Stomach smooth muscle (tissue), 2 donors: ENCODE data around the gene ATN1.

ENCODE experiments used
- H3K27ac ChIP-seq: one replicate; pipeline ENCODE4 v1.7.0; 2013; ENCODE audit warnings: mild to moderate bottlenecking, low read length, inconsistent platforms
- H3K27me3 ChIP-seq, 2 donors: one replicate each; pipeline ENCODE4 v1.7.0; 2013; ENCODE audit warnings: low read length in 2 of 2; ENCODE audit not compliant: insufficient read depth in 2 of 2, control insufficient read depth in 1 of 2
- H3K36me3 ChIP-seq, 2 donors: one replicate each; pipeline ENCODE4 v1.7.0; 2013; ENCODE audit warnings: low read length in 2 of 2; ENCODE audit not compliant: control insufficient read depth in 2 of 2, insufficient read depth in 2 of 2
- H3K4me1 ChIP-seq: one replicate; pipeline ENCODE4 v1.7.0; 2013; ENCODE audit warnings: low read length; ENCODE audit not compliant: control insufficient read depth, insufficient read depth
- H3K4me3 ChIP-seq, 2 donors: one replicate each; pipeline ENCODE4 v1.7.0; 2013; ENCODE audit warnings: low read length in 2 of 2
- H3K9ac ChIP-seq, 2 donors: one replicate each; pipeline ENCODE4 v1.7.0; 2013; ENCODE audit warnings: low read length in 2 of 2, mild to moderate bottlenecking in 1 of 2
- H3K9me3 ChIP-seq, 2 donors: one replicate each; pipeline ENCODE4 v1.7.0; 2013; ENCODE audit warnings: low read length in 2 of 2; ENCODE audit not compliant: control insufficient read depth in 2 of 2
- donor health status: healthy.
- donor health status: Pancreatic carcinoma.

The ATN1 gene

DNA sequence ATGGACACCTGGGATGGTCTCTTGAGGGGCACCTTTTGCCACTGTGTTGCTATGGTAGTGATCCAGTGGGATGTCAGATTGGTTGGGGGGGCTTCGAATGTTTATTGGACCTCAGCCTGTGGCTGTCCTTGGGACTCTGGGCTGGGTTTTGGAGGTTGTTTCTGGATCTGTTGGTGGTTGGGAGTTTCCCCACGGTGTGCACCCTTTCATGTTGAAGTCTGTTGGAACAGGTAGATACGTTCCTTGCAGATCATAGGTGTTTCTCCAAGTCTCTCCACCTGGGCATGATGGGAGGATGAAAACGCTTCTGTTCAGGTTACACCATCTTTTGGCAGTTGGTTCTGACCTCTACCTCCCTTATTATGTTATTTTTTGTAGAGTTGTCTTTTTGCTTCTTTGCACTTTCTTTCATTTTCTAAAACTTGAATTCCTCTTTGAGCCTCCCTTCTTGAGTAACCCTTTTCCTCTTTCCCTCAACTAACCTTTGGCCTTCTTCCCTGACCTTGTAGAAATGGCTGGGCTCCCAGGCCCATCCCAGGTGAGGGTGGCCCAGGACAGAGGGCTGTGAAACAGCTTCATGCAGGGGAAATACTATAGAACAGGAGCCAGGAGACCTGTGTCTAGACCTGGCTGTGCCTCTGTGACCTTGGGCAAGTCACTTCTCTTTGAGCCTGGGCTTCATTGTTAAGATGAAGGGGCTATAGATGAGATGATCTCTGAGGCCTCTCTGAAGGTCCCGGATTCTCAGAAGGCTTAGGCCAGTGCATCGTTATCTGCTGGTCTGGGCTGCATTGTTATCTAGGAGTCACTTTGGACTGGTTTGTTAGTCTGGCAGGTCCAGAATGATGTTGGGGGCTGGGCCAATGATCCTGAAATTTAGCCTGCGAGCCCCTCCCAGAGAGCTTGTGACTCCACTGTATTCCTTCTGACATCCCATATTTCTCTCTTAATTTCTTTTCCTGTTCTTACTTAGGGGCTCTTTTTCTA, 2.0 kb downstream of the ATN1 start:
- H3K4me1 ChIP-seq = peaks cover 70% of the 10 kb centered on the region
- peak overlapping the region; percentile 93 to 98 for H3K4me3 ChIP-seq
- H3K9ac ChIP-seq = peak overlapping the region; percentile 87 to 95
- H3K9me3 ChIP-seq = no peaks in the 10 kb centered on the region
- H3K27ac ChIP-seq = peak overlapping the region; percentile 89
- H3K27me3 ChIP-seq = no peaks in the 10 kb centered on the region
- peaks cover 13 to 14% of the 10 kb centered on the region in 2 donors for H3K36me3 ChIP-seq

DNA sequence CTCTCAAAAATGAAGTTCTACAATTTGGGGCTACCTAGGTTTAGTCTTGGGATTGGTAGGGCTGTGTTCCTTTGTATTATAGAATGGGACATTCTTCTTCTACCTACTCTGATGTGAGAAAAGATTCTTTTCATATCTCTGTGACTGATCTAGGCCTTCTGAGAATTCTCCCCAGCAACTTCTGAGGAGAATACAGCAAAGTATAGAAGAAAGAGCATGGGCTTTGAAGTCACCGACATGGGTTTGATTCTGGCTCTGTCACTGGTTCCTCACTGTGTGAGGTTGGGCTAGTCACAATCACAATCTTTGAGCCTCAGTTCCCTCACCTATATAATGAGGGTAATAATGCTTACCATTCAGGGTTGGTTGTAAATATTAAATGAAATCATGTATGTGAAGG, 5.0 kb downstream of the ATN1 start:
- Histone ChIP-seq H3K36me3 (peaks cover 20 to 25% of the 10 kb centered on the region in 2 donors), H3K9ac (peak overlapping the region in 1 of 2 donors; percentile 7), H3K4me3 (no peak overlapping the region), H3K4me1 (peaks cover 51% of the 10 kb centered on the region), H3K27me3 (no peaks in the 10 kb centered on the region), H3K9me3 (no peaks in the 10 kb centered on the region), H3K27ac (peak overlapping the region; percentile 62)

DNA sequence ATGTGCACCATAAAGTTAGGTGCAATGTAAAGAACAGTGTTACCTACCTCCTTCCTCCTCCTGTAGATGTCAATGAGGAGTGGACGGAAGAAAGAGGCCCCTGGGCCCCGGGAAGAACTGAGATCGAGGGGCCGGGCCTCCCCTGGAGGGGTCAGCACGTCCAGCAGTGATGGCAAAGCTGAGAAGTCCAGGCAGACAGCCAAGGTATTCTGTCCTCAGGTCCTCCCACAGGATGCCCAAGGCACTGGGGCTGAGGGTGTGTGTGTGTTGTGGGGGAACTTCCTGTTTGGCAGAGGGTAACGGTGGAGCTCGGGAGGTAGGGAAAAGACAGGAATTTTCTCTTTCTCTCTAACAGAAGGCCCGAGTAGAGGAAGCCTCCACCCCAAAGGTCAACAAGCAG, 6.4 kb downstream of the ATN1 start:
- no peaks in the 10 kb centered on the region for H3K9me3 ChIP-seq
- H3K27me3 ChIP-seq = no peaks in the 10 kb centered on the region
- H3K4me1 ChIP-seq = peaks cover 57% of the 10 kb centered on the region
- H3K36me3 ChIP-seq = peaks cover 20 to 25% of the 10 kb centered on the region in 2 donors
- H3K4me3 ChIP-seq = peak overlapping the region in 1 of 2 donors; percentile 29
- H3K9ac ChIP-seq = peak overlapping the region; percentile 28 to 29
- peak overlapping the region; percentile 62 for H3K27ac ChIP-seq

DNA sequence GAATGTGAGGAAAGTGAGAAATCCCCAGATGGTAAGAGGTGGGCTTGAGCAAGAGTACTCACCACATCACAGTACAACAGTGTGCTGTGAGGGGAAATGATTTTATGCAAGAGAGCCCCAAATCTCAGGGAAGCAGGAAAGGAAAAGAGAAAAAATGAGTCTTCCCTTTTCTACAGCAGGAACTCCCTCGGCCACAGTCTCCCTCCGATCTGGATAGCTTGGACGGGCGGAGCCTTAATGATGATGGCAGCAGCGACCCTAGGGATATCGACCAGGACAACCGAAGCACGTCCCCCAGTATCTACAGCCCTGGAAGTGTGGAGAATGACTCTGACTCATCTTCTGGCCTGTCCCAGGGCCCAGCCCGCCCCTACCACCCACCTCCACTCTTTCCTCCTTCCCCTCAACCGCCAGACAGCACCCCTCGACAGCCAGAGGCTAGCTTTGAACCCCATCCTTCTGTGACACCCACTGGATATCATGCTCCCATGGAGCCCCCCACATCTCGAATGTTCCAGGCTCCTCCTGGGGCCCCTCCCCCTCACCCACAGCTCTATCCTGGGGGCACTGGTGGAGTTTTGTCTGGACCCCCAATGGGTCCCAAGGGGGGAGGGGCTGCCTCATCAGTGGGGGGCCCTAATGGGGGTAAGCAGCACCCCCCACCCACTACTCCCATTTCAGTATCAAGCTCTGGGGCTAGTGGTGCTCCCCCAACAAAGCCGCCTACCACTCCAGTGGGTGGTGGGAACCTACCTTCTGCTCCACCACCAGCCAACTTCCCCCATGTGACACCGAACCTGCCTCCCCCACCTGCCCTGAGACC, 7.8 kb downstream of the ATN1 start:
- H3K4me1 ChIP-seq = peaks cover 49% of the 10 kb centered on the region
- no peak overlapping the region for H3K4me3 ChIP-seq
- peak overlapping the region; percentile 37 for H3K27ac ChIP-seq
- H3K9ac ChIP-seq = no peak overlapping the region
- peaks cover 20 to 29% of the 10 kb centered on the region in 2 donors for H3K36me3 ChIP-seq
- no peaks in the 10 kb centered on the region for H3K27me3 ChIP-seq
- H3K9me3 ChIP-seq = no peaks in the 10 kb centered on the region

DNA sequence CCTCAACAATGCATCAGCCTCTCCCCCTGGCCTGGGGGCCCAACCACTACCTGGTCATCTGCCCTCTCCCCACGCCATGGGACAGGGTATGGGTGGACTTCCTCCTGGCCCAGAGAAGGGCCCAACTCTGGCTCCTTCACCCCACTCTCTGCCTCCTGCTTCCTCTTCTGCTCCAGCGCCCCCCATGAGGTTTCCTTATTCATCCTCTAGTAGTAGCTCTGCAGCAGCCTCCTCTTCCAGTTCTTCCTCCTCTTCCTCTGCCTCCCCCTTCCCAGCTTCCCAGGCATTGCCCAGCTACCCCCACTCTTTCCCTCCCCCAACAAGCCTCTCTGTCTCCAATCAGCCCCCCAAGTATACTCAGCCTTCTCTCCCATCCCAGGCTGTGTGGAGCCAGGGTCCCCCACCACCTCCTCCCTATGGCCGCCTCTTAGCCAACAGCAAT, 8.5 kb downstream of the ATN1 start:
- no peaks in the 10 kb centered on the region for H3K9me3 ChIP-seq
- no peak overlapping the region for H3K9ac ChIP-seq
- H3K4me3 ChIP-seq = no peak overlapping the region
- H3K36me3 ChIP-seq = peaks cover 20 to 32% of the 10 kb centered on the region in 2 donors
- H3K27me3 ChIP-seq = no peaks in the 10 kb centered on the region
- peak overlapping the region; percentile 93 for H3K27ac ChIP-seq
- peaks cover 48% of the 10 kb centered on the region for H3K4me1 ChIP-seq

DNA sequence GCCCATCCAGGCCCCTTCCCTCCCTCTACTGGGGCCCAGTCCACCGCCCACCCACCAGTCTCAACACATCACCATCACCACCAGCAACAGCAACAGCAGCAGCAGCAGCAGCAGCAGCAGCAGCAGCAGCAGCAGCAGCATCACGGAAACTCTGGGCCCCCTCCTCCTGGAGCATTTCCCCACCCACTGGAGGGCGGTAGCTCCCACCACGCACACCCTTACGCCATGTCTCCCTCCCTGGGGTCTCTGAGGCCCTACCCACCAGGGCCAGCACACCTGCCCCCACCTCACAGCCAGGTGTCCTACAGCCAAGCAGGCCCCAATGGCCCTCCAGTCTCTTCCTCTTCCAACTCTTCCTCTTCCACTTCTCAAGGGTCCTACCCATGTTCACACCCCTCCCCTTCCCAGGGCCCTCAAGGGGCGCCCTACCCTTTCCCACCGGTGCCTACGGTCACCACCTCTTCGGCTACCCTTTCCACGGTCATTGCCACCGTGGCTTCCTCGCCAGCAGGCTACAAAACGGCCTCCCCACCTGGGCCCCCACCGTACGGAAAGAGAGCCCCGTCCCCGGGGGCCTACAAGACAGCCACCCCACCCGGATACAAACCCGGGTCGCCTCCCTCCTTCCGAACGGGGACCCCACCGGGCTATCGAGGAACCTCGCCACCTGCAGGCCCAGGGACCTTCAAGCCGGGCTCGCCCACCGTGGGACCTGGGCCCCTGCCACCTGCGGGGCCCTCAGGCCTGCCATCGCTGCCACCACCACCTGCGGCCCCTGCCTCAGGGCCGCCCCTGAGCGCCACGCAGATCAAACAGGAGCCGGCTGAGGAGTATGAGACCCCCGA, 9.1 kb downstream of the ATN1 start:
- Histone ChIP-seq H3K36me3 (peaks cover 24 to 37% of the 10 kb centered on the region in 2 donors), H3K27me3 (no peaks in the 10 kb centered on the region), H3K4me1 (peaks cover 48% of the 10 kb centered on the region)

DNA sequence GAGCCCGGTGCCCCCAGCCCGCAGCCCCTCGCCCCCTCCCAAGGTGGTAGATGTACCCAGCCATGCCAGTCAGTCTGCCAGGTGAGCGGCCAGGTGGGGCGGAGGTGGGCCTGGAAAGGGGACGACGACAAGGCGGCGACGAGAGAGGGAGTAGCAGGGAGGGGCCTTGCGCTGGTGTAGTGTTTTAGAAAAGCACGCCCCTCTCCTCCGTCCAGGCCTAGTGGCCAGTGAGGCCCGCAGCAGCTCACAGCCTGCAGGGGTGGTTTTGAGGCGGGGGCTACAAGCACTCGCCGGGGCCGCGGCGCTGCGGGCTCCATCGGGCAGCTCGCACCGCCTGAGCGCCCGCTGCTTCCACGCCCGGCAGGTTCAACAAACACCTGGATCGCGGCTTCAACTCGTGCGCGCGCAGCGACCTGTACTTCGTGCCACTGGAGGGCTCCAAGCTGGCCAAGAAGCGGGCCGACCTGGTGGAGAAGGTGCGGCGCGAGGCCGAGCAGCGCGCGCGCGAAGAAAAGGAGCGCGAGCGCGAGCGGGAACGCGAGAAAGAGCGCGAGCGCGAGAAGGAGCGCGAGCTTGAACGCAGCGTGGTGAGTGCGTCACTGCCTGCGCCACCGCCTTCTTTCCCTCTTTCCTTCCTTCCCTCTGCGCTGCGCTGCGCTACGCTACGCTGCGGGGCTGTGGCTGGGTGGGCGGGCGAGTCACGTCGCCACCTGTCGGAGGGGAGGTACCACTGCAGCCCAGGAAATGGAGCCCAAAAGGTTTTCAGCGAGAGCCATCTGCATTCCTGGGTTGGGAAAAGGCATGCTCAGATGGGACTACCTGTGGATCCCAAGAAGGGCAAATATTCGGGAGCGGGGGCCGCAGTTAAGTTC, 10.0 kb downstream of the ATN1 start:
- Histone ChIP-seq H3K27me3 (no peaks in the 10 kb centered on the region), H3K27ac (peak overlapping the region; percentile 93), H3K36me3 (peaks cover 24 to 37% of the 10 kb centered on the region in 2 donors), H3K9ac (peak overlapping the region; percentile 77 to 80), H3K9me3 (no peaks in the 10 kb centered on the region), H3K4me3 (peak overlapping the region; percentile 72 to 78), H3K4me1 (peaks cover 45% of the 10 kb centered on the region)

More for the DNA sequence above, 9.1 kb downstream of the ATN1 start:
- H3K9ac ChIP-seq = peak overlapping the region; percentile 47 to 77
- no peaks in the 10 kb centered on the region for H3K9me3 ChIP-seq
- H3K27ac ChIP-seq = peak overlapping the region; percentile 93
- H3K4me3 ChIP-seq = peak overlapping the region; percentile 72 to 78

DNA sequence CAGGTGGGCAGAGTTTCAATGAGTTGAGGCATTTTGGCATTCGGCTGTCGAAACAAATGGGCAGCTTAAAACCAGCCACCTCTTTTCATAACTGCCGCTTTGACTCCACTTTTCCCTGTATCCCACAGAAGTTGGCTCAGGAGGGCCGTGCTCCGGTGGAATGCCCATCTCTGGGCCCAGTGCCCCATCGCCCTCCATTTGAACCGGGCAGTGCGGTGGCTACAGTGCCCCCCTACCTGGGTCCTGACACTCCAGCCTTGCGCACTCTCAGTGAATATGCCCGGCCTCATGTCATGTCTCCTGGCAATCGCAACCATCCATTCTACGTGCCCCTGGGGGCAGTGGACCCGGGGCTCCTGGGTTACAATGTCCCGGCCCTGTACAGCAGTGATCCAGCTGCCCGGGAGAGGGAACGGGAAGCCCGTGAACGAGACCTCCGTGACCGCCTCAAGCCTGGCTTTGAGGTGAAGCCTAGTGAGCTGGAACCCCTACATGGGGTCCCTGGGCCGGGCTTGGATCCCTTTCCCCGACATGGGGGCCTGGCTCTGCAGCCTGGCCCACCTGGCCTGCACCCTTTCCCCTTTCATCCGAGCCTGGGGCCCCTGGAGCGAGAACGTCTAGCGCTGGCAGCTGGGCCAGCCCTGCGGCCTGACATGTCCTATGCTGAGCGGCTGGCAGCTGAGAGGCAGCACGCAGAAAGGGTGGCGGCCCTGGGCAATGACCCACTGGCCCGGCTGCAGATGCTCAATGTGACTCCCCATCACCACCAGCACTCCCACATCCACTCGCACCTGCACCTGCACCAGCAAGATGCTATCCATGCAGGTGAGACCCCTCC, 10.8 kb downstream of the ATN1 start:
- Histone ChIP-seq H3K9ac (peak overlapping the region; percentile 55 to 77), H3K27me3 (no peaks in the 10 kb centered on the region), H3K4me1 (peaks cover 49% of the 10 kb centered on the region), H3K9me3 (no peaks in the 10 kb centered on the region), H3K36me3 (peaks cover 19 to 33% of the 10 kb centered on the region in 2 donors), H3K4me3 (peak overlapping the region; percentile 72 to 78), H3K27ac (peak overlapping the region; percentile 93)

DNA sequence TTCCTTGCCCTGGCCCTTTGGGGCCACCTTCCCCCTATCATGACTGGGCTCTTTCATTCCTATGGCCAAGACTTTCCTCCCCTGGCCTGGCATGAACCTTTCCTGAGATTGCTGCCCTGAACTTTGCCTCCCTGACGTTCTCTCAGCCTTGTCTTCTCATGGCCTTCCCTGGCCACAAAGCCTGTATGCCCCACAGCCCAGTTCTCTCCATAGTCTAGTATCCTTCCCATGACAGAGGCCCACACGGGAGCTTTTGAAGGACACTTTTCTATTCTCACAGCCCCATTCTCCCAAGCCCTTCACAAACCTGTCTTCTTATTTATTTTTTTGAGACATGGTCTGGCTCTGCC, 11.4 kb downstream of the ATN1 start:
- H3K27ac ChIP-seq = peak overlapping the region; percentile 93
- no peaks in the 10 kb centered on the region for H3K27me3 ChIP-seq
- no peak overlapping the region for H3K4me3 ChIP-seq
- H3K9me3 ChIP-seq = no peaks in the 10 kb centered on the region
- H3K36me3 ChIP-seq = peaks cover 15 to 27% of the 10 kb centered on the region in 2 donors
- H3K4me1 ChIP-seq = peaks cover 44% of the 10 kb centered on the region
- H3K9ac ChIP-seq = no peak overlapping the region
